PC-9 (cell line): Measurements from ENCODE around the gene TFCP2L1. TPM values are rescaled to one million over a fixed set of nuclear protein-coding genes. Genes with fewer than 3 reads are reported as not detected.
"Not testable (repeated sequence)": the region's sequence is repeated elsewhere in the genome, so short reads cannot be mapped to it uniquely, and the experiment has no call there.

Experiments
- Bru-seq: library from RNA; stranded (reverse); fragments of 400-500 nt; gene quantifications from one replicate; lab custom pipeline; 2021; lab: Mats Ljungman, UMichigan
- BruChase-seq, 2 experiments: library from RNA; stranded (reverse); fragments of 400-500 nt; gene quantifications; one replicate each; lab custom pipeline; 2021; lab: Mats Ljungman, UMichigan
- BruUV-seq: library from RNA; stranded (reverse); fragments of 400-500 nt; replicated peaks from 2 replicates; lab custom pipeline; 2021; lab: Mats Ljungman, UMichigan
- CTCF ChIA-PET: fragments of 300-600 bp; sonication (Branson Sonifier 250); formaldehyde crosslinking; loops from one replicate; lab custom pipeline; 2022; ENCODE audit warnings: antibody characterized with exemption; lab: Charles Lee
- POLR2A ChIA-PET: fragments of 300-600 bp; sonication (Branson Sonifier 250); formaldehyde crosslinking; loops from one replicate; lab custom pipeline; 2022; ENCODE audit warnings: antibody characterized with exemption; ENCODE audit not compliant: unreplicated experiment; lab: Charles Lee
- DNase-seq, 2 experiments: peaks; one replicate each; pipeline versions ENCODE4 v3.0.0 to v3.0.0-alpha.2; 2015 to 2022; ENCODE audit warnings: mixed read lengths in 1 of 2
- H2AFZ ChIP-seq: fragments of 200-600 bp; sonication (generic); 2 replicates; pipeline ENCODE4 v1.8.1; 2017; ENCODE audit warnings: antibody characterized with exemption
- H3F3A ChIP-seq: fragments of 200-600 bp; sonication (generic); 2 replicates; pipeline ENCODE4 v1.8.1; 2017; ENCODE audit warnings: antibody characterized with exemption, mild to moderate bottlenecking, low read depth; ENCODE audit not compliant: insufficient read depth
- H3K27ac ChIP-seq: fragments of 200-600 bp; sonication (generic); 2 replicates; pipeline ENCODE4 v1.6.1; 2016; ENCODE audit warnings: mixed run types
- H3K27me3 ChIP-seq: fragments of 200-600 bp; sonication (generic); 2 replicates; pipeline ENCODE4 v1.6.1; 2016; ENCODE audit warnings: low read depth, mixed run types; ENCODE audit not compliant: insufficient read depth
- H3K36me3 ChIP-seq: fragments of 200-600 bp; sonication (generic); 2 replicates; pipeline ENCODE4 v1.6.1; 2016; ENCODE audit warnings: low read depth, mixed run types
- H3K4me1 ChIP-seq: fragments of 200-600 bp; sonication (generic); replicated peaks from 2 replicates; pipeline ENCODE4 v1.6.1; 2016; ENCODE audit warnings: mixed run types; ENCODE audit not compliant: insufficient read depth
- H3K4me2 ChIP-seq: fragments of 200-600 bp; sonication (generic); 2 replicates; pipeline ENCODE4 v1.6.1; 2017; ENCODE audit warnings: mixed run types
- H3K4me3 ChIP-seq: fragments of 200-600 bp; sonication (generic); 2 replicates; pipeline ENCODE4 v1.6.1; 2016; ENCODE audit warnings: mixed run types
- H3K79me2 ChIP-seq: fragments of 200-600 bp; sonication (generic); 2 replicates; pipeline ENCODE4 v1.6.1; 2017; ENCODE audit warnings: low read depth, mixed run types
- H3K9me2 ChIP-seq: fragments of 200-600 bp; sonication (generic); 2 replicates; pipeline ENCODE4 v1.8.1; 2017; ENCODE audit warnings: mild to moderate bottlenecking; ENCODE audit not compliant: insufficient read depth
- H3K9me3 ChIP-seq: fragments of 200-600 bp; sonication (generic); 2 replicates; pipeline ENCODE4 v1.8.1; 2016; ENCODE audit warnings: low read depth; ENCODE audit not compliant: insufficient read depth
- H4K20me1 ChIP-seq: fragments of 200-600 bp; sonication (generic); 2 replicates; pipeline ENCODE4 v1.8.1; 2017; ENCODE audit not compliant: insufficient read depth
- CTCF ChIP-seq: fragments of 200-600 bp; sonication (generic); conservative IDR thresholded peaks from 2 replicates; pipeline ENCODE4 v1.6.1; 2017; ENCODE audit warnings: mixed run types, antibody characterized with exemption, mild to moderate bottlenecking, moderate library complexity
- EZH2 ChIP-seq: fragments of 200-600 bp; sonication (generic); IDR thresholded peaks from 2 replicates; pipeline ENCODE4 v1.8.0; 2017; ENCODE audit warnings: antibody characterized with exemption, low read depth
- intact Hi-C: fragments of 100-400 bp; cut with micrococcal nuclease; formaldehyde crosslinking; loops from one replicate; pipeline ENCODE4 v1.10.0; 2022; ENCODE audit not compliant: unreplicated experiment
- long read RNA-seq: library from polyadenylated mRNA; stranded (forward); transcript quantifications from one replicate; pipeline ENCODE4 v2.0.0, GENCODE V29; 2022
- total RNA-seq: library from RNA; stranded (reverse); gene quantifications from 2 replicates; pipeline ENCODE4 v1.2.3, GENCODE V29; 2021

TFCP2L1 gene
- total RNA-seq (4.6 and 7.0 TPM in 2 replicates), Bru-seq, nascent RNA (percentile 45 among the genes with signal in this experiment), BruChase-seq, experiment 1, labeled RNA remaining after a 2-hour chase (percentile 40 among the genes with signal in this experiment), BruChase-seq, experiment 2, labeled RNA remaining after a 6-hour chase (percentile 52 among the genes with signal in this experiment)
- long read RNA-seq, full-length matches to known transcripts, result 1 of 1 reads
- long read RNA-seq, partial matches to known transcripts, result 0 of 1 reads
- long read RNA-seq, other reads (novel, unspliced or antisense), result 0 of 1 reads

GRCh38 chr2:121284463-121285449 lies at the start of gene TFCP2L1:
Gene TFCP2L1, minus strand, starts transcription at chr2:121285202. Its CDS starts 93 bp downstream, at chr2:121285109.
- intact Hi-C loops, result loop anchor here (10.0 kb wide), 1 partner anchor 80 kb away; no protein-coding TSS in a partner anchor
- DNase-seq, result peak in 1 of 2 experiments; percentile 76
- H3K4me2 ChIP-seq, result peak within 1 kb of the TSS; percentile 78
- no TSS peak for BruUV-seq
- no peaks in the 10 kb centered on the region for H3K27me3 ChIP-seq
- H2AFZ ChIP-seq, result peak within 1 kb of the TSS; percentile 88
- H3K79me2 ChIP-seq, result no peaks in the 10 kb centered on the region
- no peak for TF ChIP-seq CTCF
- no peak for TF ChIP-seq EZH2
- peaks cover 14% of the 10 kb centered on the region; the same call in 1 of the 2 replicates for H3K4me1 ChIP-seq
- no peak within 1 kb of the TSS for H3K27ac ChIP-seq
- no peaks in the 10 kb centered on the region for H3K9me3 ChIP-seq
- H3K36me3 ChIP-seq, result no peaks in the 10 kb centered on the region
- ChIA-PET CTCF (no interaction called here), POLR2A (no interaction called here)
- H3F3A ChIP-seq, result peaks cover 13% of the 10 kb centered on the region; the same call in 1 of the 2 replicates
- no peaks in the 10 kb centered on the region for H4K20me1 ChIP-seq
- H3K4me3 ChIP-seq, result peak within 1 kb of the TSS; percentile 83
- no peaks in the 10 kb centered on the region for H3K9me2 ChIP-seq

- no peaks in the 10 kb centered on the region for H3K9me2 ChIP-seq
- no peak overlapping the region for H3K4me2 ChIP-seq
- intact Hi-C loops, result no loop called here
- no peaks in the 10 kb centered on the region for H3K36me3 ChIP-seq
- no peaks in the 10 kb centered on the region for H3K4me1 ChIP-seq
- CTCF ChIA-PET, result no interaction called here
- DNase-seq, result no peak
- no peaks in the 10 kb centered on the region for H4K20me1 ChIP-seq
- H3K9me3 ChIP-seq, result no peaks in the 10 kb centered on the region
- TF ChIP-seq EZH2 (no peak), CTCF (no peak)
- no peaks in the 10 kb centered on the region for H3K27me3 ChIP-seq
- POLR2A ChIA-PET, result interaction anchor here (0.7 kb wide), 1 partner anchor 931 kb away, joined by 7 read pairs; no protein-coding TSS in a partner anchor
- no peaks in the 10 kb centered on the region for H3F3A ChIP-seq
- H2AFZ ChIP-seq, result no peak overlapping the region
- H3K27ac ChIP-seq, result no peak overlapping the region
- H3K79me2 ChIP-seq, result no peaks in the 10 kb centered on the region
- BruUV-seq, result TSS peak; percentile 12
- H3K4me3 ChIP-seq, result no peak overlapping the region
Observed at GRCh38 chr2:121333834-121334558, 49.0 kb upstream of the TFCP2L1 start.

- POLR2A ChIA-PET, result interaction anchor here (0.7 kb wide), 1 partner anchor 930 kb away, joined by 7 read pairs; no protein-coding TSS in a partner anchor
- DNase-seq, result no peak
- Histone ChIP-seq H3K79me2 (no peaks in the 10 kb centered on the region), H2AFZ (no peak overlapping the region), H3K4me1 (no peaks in the 10 kb centered on the region), H3K4me2 (no peak overlapping the region), H3K27me3 (no peaks in the 10 kb centered on the region), H3K4me3 (no peak overlapping the region), H3K9me2 (no peaks in the 10 kb centered on the region), H3K27ac (no peak overlapping the region), H3K9me3 (no peaks in the 10 kb centered on the region), H3F3A (no peaks in the 10 kb centered on the region), H4K20me1 (no peaks in the 10 kb centered on the region), H3K36me3 (no peaks in the 10 kb centered on the region)
- CTCF ChIA-PET, result no interaction called here
- no peak for TF ChIP-seq CTCF
- intact Hi-C loops, result no loop called here
- BruUV-seq, result no TSS peak
Observed at GRCh38 chr2:121333231-121333630, 48.2 kb upstream of the TFCP2L1 start.

GRCh38 chr2:121331324-121331723 lies 46.3 kb upstream of the TFCP2L1 start:
- H3K27ac ChIP-seq, H3K79me2 ChIP-seq, DNase-seq, CTCF ChIA-PET, H3K27me3 ChIP-seq, POLR2A ChIA-PET, H3K9me2 ChIP-seq, H3K4me1 ChIP-seq, H3K4me3 ChIP-seq, H3K9me3 ChIP-seq, intact Hi-C loops, H3K4me2 ChIP-seq, H3F3A ChIP-seq, BruUV-seq, H2AFZ ChIP-seq, H3K36me3 ChIP-seq, H4K20me1 ChIP-seq: not testable (repeated sequence)
